T-cell (primary cell): ENCODE measurements around the gene ANKRD16. TPM values are rescaled to one million over a fixed set of nuclear protein-coding genes. Genes with fewer than 3 reads are reported as not detected.
A peak's percentile ranks its signal among the peaks of the same experiment; 100 is the strongest.

ENCODE experiments used
- ATAC-seq, 4 experiments: fragments of 200-7000 bp in 3 of 4; fragments of 150-1000 bp in 1 of 4; cut with Tn5 transposase; replicated peaks in 1 of 4; 1 replicate in 3 of 4; 2 replicates in 1 of 4; pipeline ENCODE4 v1.10.0; 2021; ENCODE audit warnings: moderate library complexity in 3 of 4, mild to moderate bottlenecking in 2 of 4, moderate number of reproducible peaks in 1 of 4
- CTCF ChIA-PET, 2 donors: fragments of 300-600 bp; sonication (Branson Sonifier 250); formaldehyde crosslinking; loops; one replicate each; lab custom pipeline; 2022; ENCODE audit warnings: antibody characterized with exemption in 2 of 2; lab: Charles Lee
- POLR2A ChIA-PET, 2 donors: fragments of 300-600 bp; sonication (Branson Sonifier 250); formaldehyde crosslinking; loops; one replicate each; lab custom pipeline; 2022; ENCODE audit warnings: antibody characterized with exemption in 2 of 2; lab: Charles Lee
- DNase-seq, 35 experiments: peaks; one replicate each; pipeline versions ENCODE4 v3.0.0 to v3.0.0-alpha.2; 2013 to 2023
- H3K27ac ChIP-seq: one replicate; pipeline ENCODE4 v1.5.1; 2013; ENCODE audit warnings: low read length
- H3K27me3 ChIP-seq, 2 experiments: replicated peaks in 1 of 2; 1 replicate in 1 of 2; 2 replicates in 1 of 2; pipeline versions ENCODE4 v1.6.1 to v1.7.0; 2013; ENCODE audit warnings: low read length in 1 of 2, mixed read lengths in 1 of 2; ENCODE audit not compliant: control insufficient read depth in 2 of 2, insufficient read depth in 2 of 2; ENCODE audit errors: extremely low read depth in 1 of 2
- H3K36me3 ChIP-seq, 2 donors: 1 replicate in 1 of 2; 2 replicates in 1 of 2; pipeline versions ENCODE4 v1.6.1 to v1.7.0; 2013; ENCODE audit warnings: low read length in 1 of 2; ENCODE audit not compliant: control insufficient read depth in 2 of 2, insufficient read depth in 1 of 2; ENCODE audit errors: extremely low read depth in 1 of 2
- H3K4me1 ChIP-seq, 2 experiments: 1 replicate in 1 of 2; 2 replicates in 1 of 2; pipeline versions ENCODE4 v1.6.1 to v1.7.0; 2013; ENCODE audit warnings: low read length in 2 of 2, mixed read lengths in 1 of 2; ENCODE audit not compliant: insufficient read depth in 2 of 2, control insufficient read depth in 1 of 2; ENCODE audit errors: extremely low read depth in 1 of 2
- H3K4me3 ChIP-seq, 2 donors: 1 replicate in 1 of 2; 2 replicates in 1 of 2; pipeline versions ENCODE4 v1.5.1 to v1.7.0; 2013; ENCODE audit warnings: mild to moderate bottlenecking in 2 of 2, low read length in 1 of 2, moderate library complexity in 1 of 2; ENCODE audit not compliant: control insufficient read depth in 1 of 2; ENCODE audit errors: extremely low read depth in 1 of 2
- H3K9me3 ChIP-seq: 2 replicates; pipeline ENCODE4 v1.7.0; 2013
- H3K27ac Mint-ChIP-seq, 2 donors: one replicate each; pipeline ENCODE4 v1.8.0; 2020 to 2021; ENCODE audit warnings: mild to moderate bottlenecking in 2 of 2, mixed read lengths in 2 of 2
- H3K27me3 Mint-ChIP-seq, 2 donors: one replicate each; pipeline ENCODE4 v1.8.0; 2021 to 2022; ENCODE audit warnings: mixed read lengths in 2 of 2
- H3K36me3 Mint-ChIP-seq: one replicate; pipeline ENCODE4 v1.8.0; 2021; ENCODE audit warnings: mixed read lengths
- H3K4me1 Mint-ChIP-seq, 3 donors: one replicate each; pipeline ENCODE4 v1.8.0; 2020 to 2022; ENCODE audit warnings: mixed read lengths in 3 of 3, mild to moderate bottlenecking in 1 of 3
- H3K4me3 Mint-ChIP-seq, 3 donors: one replicate each; pipeline ENCODE4 v1.8.0; 2020 to 2022; ENCODE audit warnings: mild to moderate bottlenecking in 3 of 3, mixed read lengths in 3 of 3, moderate library complexity in 3 of 3
- H3K9me3 Mint-ChIP-seq, 3 donors: one replicate each; pipeline ENCODE4 v1.8.0; 2020 to 2022; ENCODE audit warnings: mixed read lengths in 3 of 3
- WGBS: methylation state at CpG from one replicate; pipeline ENCODE4 v1.1.5; 2013; ENCODE audit warnings: missing lambda C conversion rate; ENCODE audit not compliant: insufficient coverage; 5-methylcytosine and 5-hydroxymethylcytosine counted together
- total RNA-seq, 35 experiments: library from RNA in 6 of 35; stranded (reverse) in 6 of 35; fragments of 120-200 nt in 1 of 35; gene quantifications; one replicate each; pipeline versions ENCODE4 v1.2.1 to v1.2.4 and lab custom pipeline; 2013 to 2026

The ANKRD16 gene
- 10 to 100 TPM in 1 of 5 donors, 1 to 10 TPM in 4; 4.7 to 11.5 (median 9.1) TPM for total RNA-seq
- 5.3 TPM for total RNA-seq (2013)
- 2.7 to 9.9 (median 5.0) reads per million in 29 experiments for total RNA-seq (lab: John Stamatoyannopoulos, UW)

- DNase-seq (peak; percentile 86 to 99 (median 95)), ATAC-seq (peak; percentile 83 to 88 (median 86))
- Histone ChIP-seq H3K27me3 (no peaks in the 10 kb centered on the region), H3K9me3 (no peaks in the 10 kb centered on the region), H3K4me1 (peaks cover 12 to 32% of the 10 kb centered on the region in 2 experiments), H3K4me3 (peak within 1 kb of the TSS; percentile 72 to 80), H3K36me3 (peaks cover 4 to 11% of the 10 kb centered on the region in 2 donors), H3K27ac (peak within 1 kb of the TSS; percentile 20)
- ChIA-PET CTCF (interaction anchor here in 1 of 2 donors (1.0 to 1.1 kb wide), 4 partner anchors 16 to 455 kb away, joined by 3 to 5 read pairs (median 3); no protein-coding TSS in a partner anchor), POLR2A (interaction anchor here (0.6 to 0.9 kb wide), 4 partner anchors 12 to 689 kb away, joined by 3 to 5 read pairs (median 4); no protein-coding TSS in a partner anchor)
- H3K4me1 Mint-ChIP-seq: peaks cover 54 to 60% (median 57%) of the 10 kb centered on the region in 3 donors
- under 1% methylated on average over 101 of the region's 109 CpGs for WGBS
- peak within 1 kb of the TSS; percentile 87 to 93 (median 90) for H3K4me3 Mint-ChIP-seq
- no peaks in the 10 kb centered on the region for H3K9me3 Mint-ChIP-seq
- H3K27me3 Mint-ChIP-seq: no peaks in the 10 kb centered on the region
- peaks cover 21% of the 10 kb centered on the region for H3K36me3 Mint-ChIP-seq
- H3K27ac Mint-ChIP-seq: peak within 1 kb of the TSS; percentile 81 to 83
Observed at GRCh38 chr10:5889624-5890451, at the start of gene ANKRD16, which contains the start of gene FBH1. ANKRD16 (minus strand) TSS chr10:5889893; CDS start chr10:5889354, 539 bp downstream. FBH1 (plus strand) TSS chr10:5890243; CDS start chr10:5890346, 103 bp downstream.

- Mint-ChIP-seq H3K4me1 (no peaks in the 10 kb centered on the region), H3K27ac (no peak overlapping the region), H3K36me3 (peaks cover 35% of the 10 kb centered on the region), H3K9me3 (no peaks in the 10 kb centered on the region), H3K27me3 (no peaks in the 10 kb centered on the region), H3K4me3 (no peak overlapping the region)
- CTCF ChIA-PET: no interaction called here
- Histone ChIP-seq H3K4me3 (no peak overlapping the region), H3K9me3 (no peaks in the 10 kb centered on the region), H3K27ac (no peak overlapping the region), H3K36me3 (peaks cover 15 to 38% of the 10 kb centered on the region in 2 donors), H3K27me3 (no peaks in the 10 kb centered on the region), H3K4me1 (no peaks in the 10 kb centered on the region)
- DNase-seq: no peak
- POLR2A ChIA-PET: no interaction called here
- no peak for ATAC-seq
- 96% methylated on average over 12 of the region's 12 CpGs for WGBS
Observed at GRCh38 chr10:5938291-5938690, 48.6 kb upstream of the ANKRD16 start.

GRCh38 chr10:5937016-5937415 is 47.3 kb upstream of the ANKRD16 start:
- no peak overlapping the region for H3K4me3 Mint-ChIP-seq
- 96% methylated on average over 11 of the region's 18 CpGs for WGBS
- H3K36me3 Mint-ChIP-seq: peaks cover 40% of the 10 kb centered on the region
- no peak overlapping the region for H3K27ac Mint-ChIP-seq
- ATAC-seq (no peak), DNase-seq (no peak)
- no peaks in the 10 kb centered on the region for H3K9me3 Mint-ChIP-seq
- ChIA-PET CTCF (interaction anchor here in 1 of 2 donors (0.6 kb wide), 1 partner anchor 43 kb away, joined by 4 read pairs; no protein-coding TSS in a partner anchor), POLR2A (no interaction called here)
- H3K4me1 Mint-ChIP-seq: no peaks in the 10 kb centered on the region
- no peak overlapping the region for H3K27ac ChIP-seq
- no peaks in the 10 kb centered on the region for H3K4me1 ChIP-seq
- H3K27me3 ChIP-seq: no peaks in the 10 kb centered on the region
- no peak overlapping the region for H3K4me3 ChIP-seq
- H3K27me3 Mint-ChIP-seq: no peaks in the 10 kb centered on the region
- H3K36me3 ChIP-seq: peaks cover 18 to 45% of the 10 kb centered on the region in 2 donors
- H3K9me3 ChIP-seq: no peaks in the 10 kb centered on the region

GRCh38 chr10:5935628-5936027 is 45.9 kb upstream of the ANKRD16 start:
- WGBS: 97% methylated on average over 9 of the region's 10 CpGs
- H3K4me3 Mint-ChIP-seq: no peak overlapping the region
- no peak for ATAC-seq
- H3K9me3 Mint-ChIP-seq: no peaks in the 10 kb centered on the region
- POLR2A ChIA-PET: no interaction called here
- H3K27ac Mint-ChIP-seq: no peak overlapping the region
- H3K36me3 Mint-ChIP-seq: peaks cover 44% of the 10 kb centered on the region
- DNase-seq: no peak
- H3K27me3 ChIP-seq: no peaks in the 10 kb centered on the region
- no peaks in the 10 kb centered on the region for H3K4me1 Mint-ChIP-seq
- peaks cover 24 to 52% of the 10 kb centered on the region in 2 donors for H3K36me3 ChIP-seq
- no peaks in the 10 kb centered on the region for H3K9me3 ChIP-seq
- no peak overlapping the region for H3K27ac ChIP-seq
- CTCF ChIA-PET: no interaction called here
- no peaks in the 10 kb centered on the region for H3K4me1 ChIP-seq
- no peaks in the 10 kb centered on the region for H3K27me3 Mint-ChIP-seq
- H3K4me3 ChIP-seq: no peak overlapping the region

- POLR2A ChIA-PET: interaction anchor here in 1 of 2 donors (0.7 kb wide), 1 partner anchor 496 kb away, joined by 5 read pairs; no protein-coding TSS in a partner anchor
- Histone ChIP-seq H3K36me3 (peaks cover 24 to 66% of the 10 kb centered on the region in 2 donors), H3K27ac (no peak overlapping the region), H3K4me3 (no peak overlapping the region), H3K9me3 (no peaks in the 10 kb centered on the region), H3K27me3 (no peaks in the 10 kb centered on the region), H3K4me1 (no peaks in the 10 kb centered on the region)
- CTCF ChIA-PET: interaction anchor here (0.6 to 0.7 kb wide), 2 partner anchors 152 to 472 kb away, joined by 4 read pairs; no protein-coding TSS in a partner anchor
- ATAC-seq (no peak), DNase-seq (no peak)
- Mint-ChIP-seq H3K27me3 (no peaks in the 10 kb centered on the region), H3K9me3 (no peaks in the 10 kb centered on the region), H3K4me1 (no peaks in the 10 kb centered on the region), H3K27ac (no peak overlapping the region), H3K36me3 (peaks cover 57% of the 10 kb centered on the region), H3K4me3 (no peak overlapping the region)
- WGBS: 98% methylated on average over 7 of the region's 14 CpGs
Observed at GRCh38 chr10:5933909-5934546, 44.3 kb upstream of the ANKRD16 start.

- H3K36me3 ChIP-seq: peaks cover 30 to 73% of the 10 kb centered on the region in 2 donors
- H3K27ac ChIP-seq: no peak overlapping the region
- no peaks in the 10 kb centered on the region for H3K4me1 ChIP-seq
- no peaks in the 10 kb centered on the region for H3K9me3 ChIP-seq
- ChIA-PET POLR2A (no interaction called here), CTCF (no interaction called here)
- H3K27ac Mint-ChIP-seq: no peak overlapping the region
- no peak overlapping the region for H3K4me3 Mint-ChIP-seq
- no peak for DNase-seq
- no peak for ATAC-seq
- H3K27me3 ChIP-seq: no peaks in the 10 kb centered on the region
- H3K36me3 Mint-ChIP-seq: peaks cover 54% of the 10 kb centered on the region
- no peaks in the 10 kb centered on the region for H3K27me3 Mint-ChIP-seq
- H3K9me3 Mint-ChIP-seq: no peaks in the 10 kb centered on the region
- 98% methylated on average over 4 of the region's 5 CpGs for WGBS
- H3K4me3 ChIP-seq: no peak overlapping the region
- no peaks in the 10 kb centered on the region for H3K4me1 Mint-ChIP-seq
Observed at GRCh38 chr10:5932345-5932744, 42.7 kb upstream of the ANKRD16 start.
